A549 (cell line): ENCODE measurements around the gene SYTL3. TPM values are rescaled to one million over a fixed set of nuclear protein-coding genes. Genes with fewer than 3 reads are reported as not detected.

Experiments used
- ATAC-seq, 2 experiments: fragments of 200-7000 bp in 1 of 2; fragments of >200 bp in 1 of 2; cut with Nextera tagmentation in 1 of 2; cut with Tn5 transposase in 1 of 2; 3 replicates each; pipeline versions ENCODE4 v1.8.0 to v1.9.1; 2018 to 2020; ENCODE audit warnings: mild to moderate bottlenecking in 1 of 2, moderate library complexity in 1 of 2
- CTCF ChIA-PET: fragments of 300-600 bp; sonication (Branson Sonifier 250); formaldehyde crosslinking; extraction: SDS; loops from one replicate; lab custom pipeline; 2021; ENCODE audit warnings: antibody characterized with exemption, inconsistent platforms; lab: Yijun Ruan, JAX
- POLR2A ChIA-PET: fragments of 350-600 bp; formaldehyde crosslinking; extraction: SDS; loops from one replicate; lab custom pipeline; 2021; ENCODE audit warnings: antibody characterized with exemption, inconsistent platforms; lab: Yijun Ruan, JAX
- DNase-seq, 2 experiments: peaks; one replicate each; pipeline versions ENCODE4 v3.0.0 to v3.0.0-alpha.2; 2011 to 2016; ENCODE audit warnings: low read depth in 1 of 2, low spot score in 1 of 2
- FAIRE-seq: peaks from 2 replicates; lab custom pipeline; 2011; peaks lifted over from hg19 to GRCh38; lab: Jason Lieb, UNC
- H3K27ac ChIP-seq, 2 experiments: fragments of >200 bp; sonication (Bioruptor Twin); formaldehyde crosslinking; 3 replicates each; pipeline ENCODE4 v1.5.1; 2016 to 2017
- H3K4me1 ChIP-seq: fragments of >200 bp; sonication (Bioruptor Twin); formaldehyde crosslinking; 3 replicates; pipeline ENCODE4 v1.6.1; 2016
- H3K4me2 ChIP-seq: fragments of >200 bp; sonication (Bioruptor Twin); formaldehyde crosslinking; 3 replicates; pipeline ENCODE4 v1.6.1; 2016
- H3K4me3 ChIP-seq: fragments of >200 bp; sonication (Bioruptor Twin); formaldehyde crosslinking; 3 replicates; pipeline ENCODE4 v1.5.1; 2016
- H3K9me3 ChIP-seq: fragments of >200 bp; sonication (Bioruptor Twin); formaldehyde crosslinking; 3 replicates; pipeline ENCODE4 v1.6.1; 2016
- BHLHE40 ChIP-seq: IDR thresholded peaks from 2 replicates; pipeline ENCODE4 v1.6.1; 2012; ENCODE audit warnings: low read depth, low read length, inconsistent platforms
- CBX2 ChIP-seq: fragments of 200-600 bp; sonication (generic); IDR thresholded peaks from 2 replicates; pipeline ENCODE4 v1.6.1; 2016; ENCODE audit warnings: low read depth, mild to moderate bottlenecking, borderline replicate concordance
- CBX8 ChIP-seq: fragments of 200-600 bp; sonication (generic); IDR thresholded peaks from 2 replicates; pipeline ENCODE4 v1.6.1; 2016
- CEBPB ChIP-seq, 2 experiments: fragments of >200 bp in 1 of 2; sonication (Bioruptor Twin) in 1 of 2; formaldehyde crosslinking in 1 of 2; IDR thresholded peaks; 2 replicates each; pipeline ENCODE4 v1.6.1; 2012 to 2016
- CHD4 ChIP-seq: fragments of 200-600 bp; sonication (generic); IDR thresholded peaks from 2 replicates; pipeline ENCODE4 v1.6.1; 2016; ENCODE audit warnings: antibody characterized with exemption, mild to moderate bottlenecking, borderline replicate concordance
- CTCF ChIP-seq: fragments of >200 bp; sonication (Bioruptor Twin); formaldehyde crosslinking; IDR thresholded peaks from 3 replicates; pipeline ENCODE4 v1.5.1; 2016
- EHF ChIP-seq: fragments of 250-450 bp; sonication (Bioruptor Pico); IDR thresholded peaks from 2 replicates; pipeline ENCODE4 v1.5.0; 2020; ENCODE audit warnings: mild to moderate bottlenecking
- FOXS1 ChIP-seq: fragments of 250-450 bp; sonication (Bioruptor Pico); IDR thresholded peaks from 2 replicates; pipeline ENCODE4 v1.5.0; 2020; ENCODE audit warnings: mild to moderate bottlenecking, moderate library complexity
- GATA3 ChIP-seq: IDR thresholded peaks from 2 replicates; pipeline ENCODE4 v1.6.1; 2012; ENCODE audit warnings: borderline replicate concordance
- HES2 ChIP-seq: fragments of >200 bp; sonication (Bioruptor Twin); formaldehyde crosslinking; IDR thresholded peaks from 2 replicates; pipeline ENCODE4 v1.6.1; 2016
- HEYL ChIP-seq: fragments of 250-450 bp; sonication (Bioruptor Pico); IDR thresholded peaks from 2 replicates; pipeline ENCODE4 v1.8.0; 2021; ENCODE audit warnings: mild to moderate bottlenecking, moderate library complexity
- HOXB13 ChIP-seq: fragments of 250-450 bp; sonication (Bioruptor Pico); IDR thresholded peaks from 2 replicates; pipeline ENCODE4 v1.5.0; 2020; ENCODE audit warnings: low read depth, mild to moderate bottlenecking, moderate library complexity
- KDM1A ChIP-seq: fragments of 200-600 bp; sonication (generic); IDR thresholded peaks from 2 replicates; pipeline ENCODE4 v1.6.1; 2016; ENCODE audit warnings: low read depth, mild to moderate bottlenecking
- NPAS2 ChIP-seq: fragments of 250-450 bp; sonication (Bioruptor Pico); IDR thresholded peaks from 2 replicates; pipeline ENCODE4 v1.8.0; 2022; ENCODE audit warnings: mild to moderate bottlenecking, moderate library complexity, borderline replicate concordance
- PBX3 ChIP-seq: IDR thresholded peaks from 2 replicates; pipeline ENCODE4 v1.6.1; 2012
- PHF8 ChIP-seq: fragments of 200-600 bp; sonication (generic); IDR thresholded peaks from 2 replicates; pipeline ENCODE4 v1.6.1; 2016; ENCODE audit warnings: low read depth, mild to moderate bottlenecking, antibody characterized with exemption, moderate library complexity, borderline replicate concordance
- POLR2A ChIP-seq: IDR thresholded peaks from 2 replicates; pipeline ENCODE4 v1.6.1; 2012; ENCODE audit warnings: mild to moderate bottlenecking, low read length
- RAD21 ChIP-seq, 2 experiments: fragments of >200 bp in 1 of 2; sonication (Bioruptor Twin) in 1 of 2; formaldehyde crosslinking in 1 of 2; IDR thresholded peaks in 1 of 2; conservative IDR thresholded peaks in 1 of 2; 2 replicates in 1 of 2; 3 replicates in 1 of 2; pipeline ENCODE4 v1.6.1; 2012 to 2018; ENCODE audit warnings: inconsistent platforms in 1 of 2
- RCOR1 ChIP-seq: fragments of 150-350 bp; IDR thresholded peaks from 2 replicates; pipeline ENCODE4 v1.6.1; 2014; ENCODE audit warnings: antibody characterized with exemption, low read length, low read depth
- RFX5 ChIP-seq: fragments of 450-650 bp; IDR thresholded peaks from 2 replicates; pipeline ENCODE4 v1.7.1; 2014; ENCODE audit warnings: antibody characterized with exemption, mild to moderate bottlenecking, moderate library complexity
- SREBF2 ChIP-seq: fragments of 450-650 bp; IDR thresholded peaks from 2 replicates; pipeline ENCODE4 v1.6.1; 2014; ENCODE audit warnings: mild to moderate bottlenecking, moderate library complexity
- TFCP2L1 ChIP-seq: fragments of 250-450 bp; sonication (Bioruptor Pico); IDR thresholded peaks from 2 replicates; pipeline ENCODE4 v1.5.0; 2021; ENCODE audit warnings: mild to moderate bottlenecking
- TP53 ChIP-seq: fragments of 250-450 bp; sonication (Bioruptor Pico); IDR thresholded peaks from 2 replicates; pipeline ENCODE4 v1.5.0; 2021; ENCODE audit warnings: mild to moderate bottlenecking, moderate library complexity
- ZC3H11A ChIP-seq: fragments of 450-650 bp; IDR thresholded peaks from 2 replicates; pipeline ENCODE4 v1.6.1; 2014; ENCODE audit warnings: antibody characterized with exemption, mild to moderate bottlenecking
- ZFP36 ChIP-seq: fragments of 450-650 bp; IDR thresholded peaks from 2 replicates; pipeline ENCODE4 v1.6.1; 2014; ENCODE audit warnings: borderline replicate concordance; ENCODE audit not compliant: partially characterized antibody
- WGBS: methylation state at CpG from one replicate; pipeline ENCODE4 v1.1.6; 2017; ENCODE audit errors: missing lambda C conversion rate; 5-methylcytosine and 5-hydroxymethylcytosine counted together
- polyA plus RNA-seq, 4 experiments: library from polyadenylated mRNA; depleted of rRNA in 3 of 4; stranded (reverse); fragments of >200 nt; fragmentation: RNase III in 1 of 4; extraction: RNeasy Plus Mini Kit Qiagen cat#74134 plus additional on column Dnase treatment in 1 of 4; gene quantifications; 2 replicates in 3 of 4; 3 replicates in 1 of 4; pipeline ENCODE4 v1.2.3, GENCODE V29; 2011 to 2017
- TF ChIP-seq, protein P1 (sequence below): IDR thresholded peaks from 2 replicates; pipeline ENCODE4 v1.6.1; 2012; ENCODE audit warnings: low read depth, borderline replicate concordance
- TF ChIP-seq, protein P2 (sequence below): fragments of >200 bp; sonication (Bioruptor Twin); formaldehyde crosslinking; IDR thresholded peaks from 3 replicates; pipeline ENCODE4 v1.6.1; 2016

SYTL3 gene
- polyA plus RNA-seq, 2 of the 4 experiments (the other 2 are of a cell fraction), result 0.63 to 0.89 TPM

- no peak overlapping the region for H3K27ac ChIP-seq
- FAIRE-seq, result no peak
- 92% methylated on average over 13 of the region's 13 CpGs for WGBS
- no peaks in the 10 kb centered on the region for H3K9me3 ChIP-seq
- CTCF ChIA-PET, result interaction anchor here (1.5 kb wide), 1 partner anchor 203 kb away, joined by 7 read pairs; no protein-coding TSS in a partner anchor
- POLR2A ChIA-PET, result interaction anchor here (1.2 kb wide), 1 partner anchor 100 kb away, joined by 3 read pairs; no protein-coding TSS in a partner anchor
- peaks cover 3% of the 10 kb centered on the region; the same call in 1 of the 3 replicates for H3K4me1 ChIP-seq
- TF ChIP-seq HOXB13 (no peak), CHD4 (no peak), FOXS1 (CRISPR knock-in tag) (no peak), CBX8 (no peak), RCOR1 (no peak), ZC3H11A (no peak), HEYL (CRISPR knock-in tag) (no peak), ZFP36 (no peak), BHLHE40 (no peak), RAD21 (conservative IDR thresholded peaks at IDR 0.05 in 1 of 2, IDR thresholded peaks at IDR 0.05 in 1 of 2) (no peak)
- no peak; a peak in 1 of 6 replicates for ATAC-seq
- no peak overlapping the region for H3K4me3 ChIP-seq
- no peak for DNase-seq
- no peak overlapping the region for H3K4me2 ChIP-seq
Observed at GRCh38 chr6:158769234-158769770, 119.4 kb downstream of the SYTL3 start.

GRCh38 chr6:158769771-158770432, 120.0 kb downstream of the SYTL3 start:
- FAIRE-seq (no peak), ATAC-seq (peak in 1 of 2 experiments; percentile 3; a peak in 1 of 6 replicates), DNase-seq (no peak)
- H3K27ac ChIP-seq, result no peak overlapping the region
- no peak overlapping the region for H3K4me3 ChIP-seq
- peaks cover 3% of the 10 kb centered on the region; the same call in 1 of the 3 replicates for H3K4me1 ChIP-seq
- whole genome bisulfite sequencing, result 93% methylated on average over 17 of the region's 18 CpGs
- no peak overlapping the region for H3K4me2 ChIP-seq
- no peaks in the 10 kb centered on the region for H3K9me3 ChIP-seq
- ChIA-PET CTCF (interaction anchor here (1.5 to 1.6 kb wide), 2 partner anchors 47 to 203 kb away, joined by 3 to 7 read pairs; no protein-coding TSS in a partner anchor), POLR2A (interaction anchor here (1.2 kb wide), 1 partner anchor 100 kb away, joined by 3 read pairs; no protein-coding TSS in a partner anchor)
- TF ChIP-seq HEYL (CRISPR knock-in tag), result no peak
- no peak for TF ChIP-seq GATA3
- no peak for TF ChIP-seq KDM1A
- no peak for TF ChIP-seq CBX2
- no peak for TF ChIP-seq HOXB13
- TF ChIP-seq SREBF2, result no peak
- TF ChIP-seq CTCF, result no peak

DNA sequence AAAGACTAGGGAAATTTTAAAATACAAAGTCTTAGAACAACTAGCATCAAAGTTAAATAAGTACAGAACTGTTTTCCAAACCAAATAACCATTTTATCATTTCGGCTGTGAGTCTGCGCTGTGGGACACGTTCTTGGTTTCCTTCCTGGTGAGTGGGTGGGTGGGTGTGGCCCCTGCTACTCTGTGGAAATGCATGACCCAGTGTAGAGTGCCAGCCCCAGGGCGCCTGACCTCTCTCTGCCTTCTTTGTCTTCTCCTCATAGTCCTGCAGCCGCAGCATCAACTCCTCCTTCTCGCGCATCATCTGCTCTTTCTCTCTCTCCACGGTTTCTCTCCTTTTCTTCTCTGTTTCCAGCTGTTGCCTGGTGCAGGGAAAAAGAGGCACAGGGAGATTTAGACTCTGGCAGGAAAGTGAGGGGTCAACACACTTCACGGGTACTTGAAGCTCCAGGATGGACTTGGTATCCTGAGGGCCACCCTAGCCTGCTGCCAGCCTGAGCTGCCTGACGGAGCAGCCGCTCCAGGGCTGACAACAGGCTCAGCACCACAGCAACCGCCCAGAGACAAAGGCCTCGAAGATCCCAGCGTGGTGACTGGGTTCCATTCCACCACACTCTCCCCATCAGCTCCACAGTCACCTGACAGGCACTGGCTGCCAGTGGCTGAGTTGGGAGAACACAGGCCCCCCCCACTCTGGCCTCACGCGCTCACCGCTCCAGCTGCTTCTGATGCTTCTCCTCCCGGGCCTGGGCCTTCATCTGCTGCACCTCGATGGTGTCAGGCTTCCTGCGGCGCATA, 120.9 kb downstream of the SYTL3 start:
- DNase-seq, result no peak
- no peaks in the 10 kb centered on the region for H3K9me3 ChIP-seq
- POLR2A ChIA-PET, result no interaction called here
- H3K27ac ChIP-seq, result no peak overlapping the region
- H3K4me2 ChIP-seq, result no peak overlapping the region
- 82% methylated on average over 18 of the region's 21 CpGs for WGBS
- FAIRE-seq, result no peak
- no peak overlapping the region for H3K4me3 ChIP-seq
- CTCF ChIA-PET, result interaction anchor here (1.6 kb wide), 1 partner anchor 48 kb away, joined by 3 read pairs; no protein-coding TSS in a partner anchor
- ATAC-seq, result no peak; a peak in 1 of 6 replicates
- H3K4me1 ChIP-seq, result peaks cover 3% of the 10 kb centered on the region; the same call in 1 of the 3 replicates
- TF ChIP-seq TFCP2L1 (CRISPR knock-in tag) (no peak), KDM1A (no peak), TP53 (CRISPR knock-in tag) (no peak), RFX5 (no peak), HEYL (CRISPR knock-in tag) (no peak), NPAS2 (no peak), CEBPB (IDR thresholded peaks at IDR 0.05) (no peak), SREBF2 (no peak), HES2 (no peak), CBX2 (no peak), POLR2A (no peak), EHF (CRISPR knock-in tag) (no peak), PHF8 (no peak), PBX3 (no peak)
- TF ChIP-seq, protein P1, sequence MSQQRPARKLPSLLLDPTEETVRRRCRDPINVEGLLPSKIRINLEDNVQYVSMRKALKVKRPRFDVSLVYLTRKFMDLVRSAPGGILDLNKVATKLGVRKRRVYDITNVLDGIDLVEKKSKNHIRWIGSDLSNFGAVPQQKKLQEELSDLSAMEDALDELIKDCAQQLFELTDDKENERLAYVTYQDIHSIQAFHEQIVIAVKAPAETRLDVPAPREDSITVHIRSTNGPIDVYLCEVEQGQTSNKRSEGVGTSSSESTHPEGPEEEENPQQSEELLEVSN, result no peak
- TF ChIP-seq, protein P2, sequence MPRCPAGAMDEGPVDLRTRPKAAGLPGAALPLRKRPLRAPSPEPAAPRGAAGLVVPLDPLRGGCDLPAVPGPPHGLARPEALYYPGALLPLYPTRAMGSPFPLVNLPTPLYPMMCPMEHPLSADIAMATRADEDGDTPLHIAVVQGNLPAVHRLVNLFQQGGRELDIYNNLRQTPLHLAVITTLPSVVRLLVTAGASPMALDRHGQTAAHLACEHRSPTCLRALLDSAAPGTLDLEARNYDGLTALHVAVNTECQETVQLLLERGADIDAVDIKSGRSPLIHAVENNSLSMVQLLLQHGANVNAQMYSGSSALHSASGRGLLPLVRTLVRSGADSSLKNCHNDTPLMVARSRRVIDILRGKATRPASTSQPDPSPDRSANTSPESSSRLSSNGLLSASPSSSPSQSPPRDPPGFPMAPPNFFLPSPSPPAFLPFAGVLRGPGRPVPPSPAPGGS, result no peak
